HG03108 (cell line): Measurements from ENCODE around the gene SCOC.
"Not testable (repeated sequence)": the region's sequence is repeated elsewhere in the genome, so short reads cannot be mapped to it uniquely, and the experiment has no call there.

Experiments used
- ATAC-seq: cut with Tn5 transposase; IDR thresholded peaks from one replicate; pipeline ENCODE4 v1.9.1; 2021; ENCODE audit warnings: moderate library complexity; ENCODE audit not compliant: unreplicated experiment

The SCOC gene

GRCh38 chr4:140359562-140360427, 13.7 kb upstream of the SCOC start:
- peak; percentile 87 for ATAC-seq

- no peak for ATAC-seq
These were observed 12.3 kb upstream of the SCOC start for GRCh38 chr4:140361099-140361498.

GRCh38 chr4:140363051-140363450, 10.4 kb upstream of the SCOC start:
- ATAC-seq = no peak

- no peak for ATAC-seq
These were observed 9.9 kb upstream of the SCOC start for GRCh38 chr4:140363558-140363957.

- ATAC-seq = no peak
These were observed 5.7 kb upstream of the SCOC start for GRCh38 chr4:140367738-140368137.

GRCh38 chr4:140368686-140369085, 4.8 kb upstream of the SCOC start:
- ATAC-seq = no peak

GRCh38 chr4:140372751-140373327, 607 bp upstream of the SCOC start:
- peak; percentile 42 for ATAC-seq

- ATAC-seq = no peak
These were observed 658 bp downstream of the SCOC start for GRCh38 chr4:140374130-140374477.

GRCh38 chr4:140382732-140383131, 9.3 kb downstream of the SCOC start:
- no peak for ATAC-seq

GRCh38 chr4:140388015-140388414, 14.6 kb downstream of the SCOC start:
- no peak for ATAC-seq

GRCh38 chr4:140395668-140396067, 22.2 kb downstream of the SCOC start:
- no peak for ATAC-seq

- no peak for ATAC-seq
These were observed 26.7 kb downstream of the SCOC start for GRCh38 chr4:140400111-140400510.

- no peak for ATAC-seq
These were observed 32.8 kb downstream of the SCOC start for GRCh38 chr4:140406292-140406691.

GRCh38 chr4:140408974-140409373, 35.5 kb downstream of the SCOC start:
- ATAC-seq = no peak

GRCh38 chr4:140413130-140413969, 39.9 kb downstream of the SCOC start:
- ATAC-seq = not testable (repeated sequence)

- no peak for ATAC-seq
These were observed 49.7 kb downstream of the SCOC start for GRCh38 chr4:140423106-140423505.

GRCh38 chr4:140426610-140427105, 53.2 kb downstream of the SCOC start:
- ATAC-seq = no peak

GRCh38 chr4:140427106-140427918, 53.9 kb downstream of the SCOC start, which contains the start of gene CLGN:
Gene CLGN, minus strand, starts transcription at chr4:140427648. Its CDS starts 14,570 bp downstream, at chr4:140413078.
- ATAC-seq = peak; percentile 82

GRCh38 chr4:140427919-140428471, 54.5 kb downstream of the SCOC start:
- no peak for ATAC-seq
